B cell (primary cell): ENCODE data around the gene KCNQ2. TPM values are rescaled to one million over a fixed set of nuclear protein-coding genes. Genes with fewer than 3 reads are reported as not detected.

ENCODE experiments used
- ATAC-seq: fragments of 200-7000 bp; cut with Tn5 transposase; one replicate; pipeline ENCODE4 v1.10.0; 2021; ENCODE audit warnings: low read depth, mild to moderate bottlenecking, moderate number of reproducible peaks, moderate library complexity
- CTCF ChIA-PET: fragments of 350-600 bp; sonication (Branson Sonifier 250); formaldehyde crosslinking; loops from one replicate; lab custom pipeline; 2021; ENCODE audit warnings: antibody characterized with exemption, inconsistent platforms; lab: Charles Lee
- POLR2A ChIA-PET: fragments of 350-600 bp; sonication (Branson Sonifier 250); formaldehyde crosslinking; loops from one replicate; lab custom pipeline; 2021; ENCODE audit warnings: antibody characterized with exemption; lab: Charles Lee
- DNase-seq: peaks from one replicate; pipeline ENCODE4 v3.0.0; 2013
- H2AFZ ChIP-seq: 2 replicates; pipeline ENCODE4 v1.6.1; 2012; ENCODE audit warnings: mild to moderate bottlenecking, low read depth, low read length; ENCODE audit not compliant: insufficient read depth, poor library complexity, severe bottlenecking
- H3K27ac ChIP-seq, 2 donors: 1 replicate in 1 of 2; 2 replicates in 1 of 2; pipeline ENCODE4 v1.5.1; 2012 to 2013; ENCODE audit warnings: low read length in 2 of 2, mild to moderate bottlenecking in 2 of 2, moderate library complexity in 1 of 2
- H3K27me3 ChIP-seq, 4 experiments: fragments of 200-600 bp in 1 of 4; sonication (generic) in 1 of 4; replicated peaks in 1 of 4; 1 replicate in 2 of 4; 2 replicates in 2 of 4; pipeline versions ENCODE4 v1.6.1 to v1.7.0; 2013 to 2016; ENCODE audit warnings: low read length in 3 of 4, mild to moderate bottlenecking in 2 of 4, mixed read lengths in 1 of 4, moderate library complexity in 1 of 4; ENCODE audit not compliant: insufficient read depth in 4 of 4, control insufficient read depth in 3 of 4; ENCODE audit errors: control extremely low read depth in 1 of 4
- H3K36me3 ChIP-seq, 2 experiments: replicated peaks in 1 of 2; 1 replicate in 1 of 2; 2 replicates in 1 of 2; pipeline versions ENCODE4 v1.6.1 to v1.7.1; 2013; ENCODE audit warnings: low read length in 1 of 2; ENCODE audit not compliant: insufficient read depth in 2 of 2, control insufficient read depth in 1 of 2; ENCODE audit errors: control extremely low read depth in 1 of 2, extremely low read depth in 1 of 2
- H3K4me1 ChIP-seq, 2 donors: fragments of 200-600 bp in 1 of 2; sonication (generic) in 1 of 2; 1 replicate in 1 of 2; 2 replicates in 1 of 2; pipeline versions ENCODE4 v1.5.1 to v1.6.1; 2013 to 2017; ENCODE audit warnings: low read length in 2 of 2; ENCODE audit not compliant: control insufficient read depth in 2 of 2, insufficient read depth in 2 of 2
- H3K4me2 ChIP-seq: replicated peaks from 2 replicates; pipeline ENCODE3; 2012; ENCODE audit warnings: mild to moderate bottlenecking, low read depth, low read length; ENCODE audit not compliant: poor library complexity, severe bottlenecking
- H3K4me3 ChIP-seq, 5 experiments: fragments of 200-600 bp in 1 of 5; sonication (generic) in 1 of 5; 1 replicate in 3 of 5; 2 replicates in 2 of 5; pipeline versions ENCODE4 v1.5.1 to v1.7.0; 2011 to 2016; ENCODE audit warnings: low read length in 4 of 5, mild to moderate bottlenecking in 4 of 5, low read depth in 2 of 5, control low read depth in 1 of 5, moderate library complexity in 1 of 5; ENCODE audit not compliant: insufficient read depth in 1 of 5; ENCODE audit errors: control extremely low read depth in 1 of 5, extremely low read depth in 1 of 5
- H3K79me2 ChIP-seq: fragments of 200-600 bp; sonication (generic); one replicate; pipeline ENCODE4 v1.6.0; 2016; ENCODE audit warnings: low read length; ENCODE audit not compliant: control insufficient read depth, insufficient read depth
- H3K9ac ChIP-seq: fragments of 200-600 bp; sonication (generic); 2 replicates; pipeline ENCODE4 v1.6.1; 2017; ENCODE audit warnings: mild to moderate bottlenecking, low read length, moderate library complexity
- H3K9me3 ChIP-seq, 3 donors: one replicate each; pipeline versions ENCODE4 v1.6.1 to v1.7.1; 2013; ENCODE audit warnings: low read length in 2 of 3; ENCODE audit not compliant: control insufficient read depth in 2 of 3, insufficient read depth in 1 of 3; ENCODE audit errors: control extremely low read depth in 1 of 3
- H4K20me1 ChIP-seq: 2 replicates; pipeline ENCODE4 v1.6.0; 2012; ENCODE audit warnings: mild to moderate bottlenecking, low read length; ENCODE audit not compliant: insufficient read depth, control insufficient read depth, poor library complexity, severe bottlenecking
- H3K27ac Mint-ChIP-seq: one replicate; pipeline ENCODE4 v1.8.0; 2021; ENCODE audit warnings: mixed read lengths
- H3K27me3 Mint-ChIP-seq: one replicate; pipeline ENCODE4 v1.8.0; 2021; ENCODE audit warnings: mixed read lengths
- H3K4me1 Mint-ChIP-seq: one replicate; pipeline ENCODE4 v1.8.0; 2021; ENCODE audit warnings: mixed read lengths
- H3K4me3 Mint-ChIP-seq: one replicate; pipeline ENCODE4 v1.8.0; 2021; ENCODE audit warnings: mixed read lengths
- H3K9me3 Mint-ChIP-seq: one replicate; pipeline ENCODE4 v1.8.0; 2022; ENCODE audit warnings: mixed read lengths; ENCODE audit not compliant: insufficient read depth
- EZH2 ChIP-seq: IDR thresholded peaks from 2 replicates; pipeline ENCODE4 v1.6.1; 2012; ENCODE audit warnings: borderline replicate concordance, low read depth, mild to moderate bottlenecking, moderate library complexity, low read length; ENCODE audit not compliant: insufficient read depth, poor library complexity, severe bottlenecking
- WGBS: methylation state at CpG from one replicate; pipeline ENCODE4 v1.1.5; 2013; ENCODE audit warnings: missing lambda C conversion rate; ENCODE audit not compliant: insufficient coverage; 5-methylcytosine and 5-hydroxymethylcytosine counted together
- intact Hi-C: fragments of 100-400 bp; cut with micrococcal nuclease; formaldehyde crosslinking; loops from one replicate; pipeline ENCODE4 v1.10.0; 2022
- polyA plus RNA-seq: library from polyadenylated mRNA; depleted of rRNA; stranded (reverse); fragments of >200 nt; gene quantifications from 2 replicates; pipeline ENCODE4 v1.2.3, GENCODE V29; 2012
- total RNA-seq, 2 donors: library from RNA; stranded (reverse); fragments of 120-200 nt in 1 of 2; gene quantifications; 1 replicate in 1 of 2; 2 replicates in 1 of 2; pipeline versions ENCODE4 v1.2.3 to v1.2.4, GENCODE V29; 2013 to 2022
- TF ChIP-seq, protein P1 (sequence below): fragments of 200-600 bp; IDR thresholded peaks from one replicate; pipeline ENCODE4 v1.8.0; 2022; ENCODE audit warnings: antibody characterized with exemption, mild to moderate bottlenecking

KCNQ2 gene
- total and polyA plus RNA-seq, 2 donors (not counting 1 experiment from before 2014, with no cell fraction given): 0.12 TPM; not detected in 1

DNA sequence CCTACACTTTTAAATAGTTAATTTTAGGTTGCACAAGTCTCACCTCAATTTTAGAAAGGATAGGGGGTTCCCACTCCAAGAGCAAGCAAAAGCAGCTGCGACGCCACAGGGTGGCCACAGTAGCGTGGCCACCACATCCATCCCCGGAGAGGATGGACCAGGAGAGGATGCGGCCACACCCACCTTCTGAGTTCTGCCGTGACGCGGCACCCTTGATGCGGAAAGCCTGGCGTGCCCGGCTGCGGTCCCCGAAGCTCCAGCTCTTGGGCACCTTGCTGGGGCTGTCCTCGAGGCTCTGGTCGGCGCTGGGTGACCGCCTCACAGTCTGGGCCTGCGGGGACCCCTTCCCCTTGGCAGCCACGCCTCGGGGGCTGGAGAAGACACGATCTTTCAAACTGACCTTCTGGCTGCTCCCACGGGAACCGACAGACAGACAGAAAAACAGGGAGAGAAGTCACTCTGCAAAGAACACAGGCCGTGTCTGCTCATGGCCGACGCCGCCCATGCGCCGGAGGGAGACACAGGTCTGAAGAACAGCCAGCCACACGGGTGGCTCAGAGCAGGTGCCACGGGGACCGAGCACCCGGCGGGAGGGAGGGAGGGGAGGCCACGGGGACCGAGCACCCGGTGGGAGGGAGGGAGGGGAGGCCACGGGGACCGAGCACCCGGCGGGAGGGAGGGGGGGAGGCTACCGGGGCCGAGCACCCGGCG lies 57.6 kb downstream of the KCNQ2 start:
- DNase-seq (no peak), ATAC-seq (no peak)
- Histone ChIP-seq H3K27ac (no peak overlapping the region), H3K79me2 (no peaks in the 10 kb centered on the region), H3K9me3 (peaks cover 0 to 8% (median 0%) of the 10 kb centered on the region in 3 donors), H3K9ac (no peak overlapping the region), H4K20me1 (no peaks in the 10 kb centered on the region), H3K4me2 (no peak overlapping the region), H3K27me3 (peaks cover 0 to 3% (median 0%) of the 10 kb centered on the region in 4 experiments), H2AFZ (no peak overlapping the region), H3K4me1 (no peaks in the 10 kb centered on the region), H3K36me3 (no peaks in the 10 kb centered on the region), H3K4me3 (no peak overlapping the region)
- WGBS: 93% methylated on average over 23 of the region's 45 CpGs
- Mint-ChIP-seq H3K4me3 (no peak overlapping the region), H3K27ac (no peak overlapping the region), H3K4me1 (no peaks in the 10 kb centered on the region), H3K27me3 (peaks cover 8% of the 10 kb centered on the region), H3K9me3 (no peaks in the 10 kb centered on the region)
- intact Hi-C loops: no loop called here
- no peak for TF ChIP-seq EZH2
- TF ChIP-seq, protein P1, sequence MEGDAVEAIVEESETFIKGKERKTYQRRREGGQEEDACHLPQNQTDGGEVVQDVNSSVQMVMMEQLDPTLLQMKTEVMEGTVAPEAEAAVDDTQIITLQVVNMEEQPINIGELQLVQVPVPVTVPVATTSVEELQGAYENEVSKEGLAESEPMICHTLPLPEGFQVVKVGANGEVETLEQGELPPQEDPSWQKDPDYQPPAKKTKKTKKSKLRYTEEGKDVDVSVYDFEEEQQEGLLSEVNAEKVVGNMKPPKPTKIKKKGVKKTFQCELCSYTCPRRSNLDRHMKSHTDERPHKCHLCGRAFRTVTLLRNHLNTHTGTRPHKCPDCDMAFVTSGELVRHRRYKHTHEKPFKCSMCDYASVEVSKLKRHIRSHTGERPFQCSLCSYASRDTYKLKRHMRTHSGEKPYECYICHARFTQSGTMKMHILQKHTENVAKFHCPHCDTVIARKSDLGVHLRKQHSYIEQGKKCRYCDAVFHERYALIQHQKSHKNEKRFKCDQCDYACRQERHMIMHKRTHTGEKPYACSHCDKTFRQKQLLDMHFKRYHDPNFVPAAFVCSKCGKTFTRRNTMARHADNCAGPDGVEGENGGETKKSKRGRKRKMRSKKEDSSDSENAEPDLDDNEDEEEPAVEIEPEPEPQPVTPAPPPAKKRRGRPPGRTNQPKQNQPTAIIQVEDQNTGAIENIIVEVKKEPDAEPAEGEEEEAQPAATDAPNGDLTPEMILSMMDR: no peak
- CTCF ChIA-PET: no interaction called here
- POLR2A ChIA-PET: no interaction called here

- POLR2A ChIA-PET: no interaction called here
- Histone ChIP-seq H3K27me3 (peaks cover 0 to 3% (median 0%) of the 10 kb centered on the region in 4 experiments), H3K9me3 (peaks cover 0 to 16% (median 0%) of the 10 kb centered on the region in 3 donors), H3K4me1 (no peaks in the 10 kb centered on the region), H3K79me2 (no peaks in the 10 kb centered on the region), H3K36me3 (no peaks in the 10 kb centered on the region), H3K4me3 (no peak overlapping the region), H4K20me1 (no peaks in the 10 kb centered on the region), H3K27ac (no peak overlapping the region), H2AFZ (no peak overlapping the region), H3K4me2 (no peak overlapping the region), H3K9ac (no peak overlapping the region)
- intact Hi-C loops: no loop called here
- Mint-ChIP-seq H3K9me3 (no peaks in the 10 kb centered on the region), H3K27ac (no peak overlapping the region), H3K4me1 (no peaks in the 10 kb centered on the region), H3K4me3 (no peak overlapping the region), H3K27me3 (peaks cover 8% of the 10 kb centered on the region)
- ATAC-seq: no peak
- no peak for DNase-seq
- CTCF ChIA-PET: no interaction called here
- no peak for TF ChIP-seq EZH2
- TF ChIP-seq, protein P1: no peak
- 89% methylated on average over 31 of the region's 33 CpGs for WGBS
Observed at GRCh38 chr20:63413963-63414684, 58.3 kb downstream of the KCNQ2 start.
